ENCODE measurements around the gene EGFR.

EGFR gene

GRCh38 chr7:55101359-55101758 is 82.5 kb downstream of the EGFR start:
- DNase-seq (ENCODE audit: low read depth) = no peak

- DNase-seq (ENCODE audit: low read depth) = no peak
These were observed 85.3 kb downstream of the EGFR start for GRCh38 chr7:55104123-55104522.

- no peak for DNase-seq (ENCODE audit: low read depth)
These were observed 86.1 kb downstream of the EGFR start for GRCh38 chr7:55104712-55105433.

- DNase-seq (ENCODE audit: low read depth) = no peak
These were observed 87.1 kb downstream of the EGFR start for GRCh38 chr7:55105952-55106351.

GRCh38 chr7:55107946-55108345 is 89.1 kb downstream of the EGFR start:
- no peak for DNase-seq (ENCODE audit: low read depth)

GRCh38 chr7:55108401-55108800 is 89.6 kb downstream of the EGFR start:
- no peak for DNase-seq (ENCODE audit: low read depth)

GRCh38 chr7:55108818-55109217 is 90.0 kb downstream of the EGFR start:
- DNase-seq (ENCODE audit: low read depth) = no peak

GRCh38 chr7:55109404-55110167 is 90.8 kb downstream of the EGFR start:
- no peak for DNase-seq (ENCODE audit: low read depth)

GRCh38 chr7:55110282-55110992 is 91.6 kb downstream of the EGFR start:
- DNase-seq (ENCODE audit: low read depth) = no peak

GRCh38 chr7:55110993-55111361 is 92.2 kb downstream of the EGFR start:
- peak; percentile 62 for DNase-seq (ENCODE audit: low read depth)

GRCh38 chr7:55112056-55112455 is 93.2 kb downstream of the EGFR start:
- DNase-seq (ENCODE audit: low read depth) = no peak

GRCh38 chr7:55113760-55114540 is 95.1 kb downstream of the EGFR start:
- DNase-seq (ENCODE audit: low read depth) = no peak

- no peak for DNase-seq (ENCODE audit: low read depth)
These were observed 98.5 kb downstream of the EGFR start for GRCh38 chr7:55117286-55117685.

- no peak for DNase-seq (ENCODE audit: low read depth)
These were observed 99.6 kb downstream of the EGFR start for GRCh38 chr7:55118426-55118825.

GRCh38 chr7:55119571-55119970 is 100.8 kb downstream of the EGFR start:
- no peak for DNase-seq (ENCODE audit: low read depth)

GRCh38 chr7:55120074-55120473 is 101.3 kb downstream of the EGFR start:
- no peak for DNase-seq (ENCODE audit: low read depth)

- DNase-seq (ENCODE audit: low read depth) = no peak
These were observed 101.8 kb downstream of the EGFR start for GRCh38 chr7:55120501-55121198.

GRCh38 chr7:55121249-55121648 is 102.4 kb downstream of the EGFR start:
- DNase-seq (ENCODE audit: low read depth) = no peak

- DNase-seq (ENCODE audit: low read depth) = no peak
These were observed 103.4 kb downstream of the EGFR start for GRCh38 chr7:55122263-55122662.

- no peak for DNase-seq (ENCODE audit: low read depth)
These were observed 106.4 kb downstream of the EGFR start for GRCh38 chr7:55124989-55125875.

GRCh38 chr7:55127135-55127551 is 108.3 kb downstream of the EGFR start:
- DNase-seq (ENCODE audit: low read depth) = no peak

Measured in GM04504 (cell line).